ENCODE measurements around the gene KREMEN1. TPM values are rescaled to one million over a fixed set of nuclear protein-coding genes. Genes with fewer than 3 reads are reported as not detected.

Gene KREMEN1
- total and polyA plus RNA-seq, 10 of the 15 experiments (the other 5 are each of a cell fraction or from before 2014, with no cell fraction given) = 0.10 to 2.5 (median 0.20) TPM; not detected in 1

DNA sequence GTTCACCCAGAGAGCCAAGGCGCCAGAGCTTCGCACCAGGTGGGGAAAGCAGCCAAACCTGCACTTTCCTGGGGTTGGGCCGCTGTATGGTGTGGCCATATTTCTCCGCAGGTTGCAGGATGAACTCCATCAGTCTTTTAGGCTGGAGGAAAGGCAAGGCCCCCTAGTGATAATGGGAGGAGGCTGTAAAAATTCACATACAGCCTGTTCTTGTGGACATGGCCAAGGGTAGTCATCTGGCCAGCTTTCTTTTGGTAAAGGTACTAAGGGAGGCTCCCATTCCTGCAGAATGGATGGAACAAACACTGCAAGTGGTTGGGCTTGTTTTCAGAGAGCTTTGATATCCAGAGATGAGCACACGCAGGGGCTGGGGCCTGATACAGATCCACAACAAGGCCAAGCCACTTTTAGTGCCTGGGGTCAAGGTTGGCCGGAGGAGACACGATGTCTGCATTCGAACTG, 40.8 kb upstream of the KREMEN1 start:
- no peaks in the 10 kb centered on the region; a peak in 1 of 4 replicates for H3K36me3 ChIP-seq (ENCODE audit: control insufficient read depth in 2 of 2, insufficient read depth in 2 of 2, low read length in 1 of 2)
- H3K4me3 ChIP-seq = no peak overlapping the region
- POLR2A ChIA-PET = interaction anchor here (1.0 to 1.7 kb wide), 3 partner anchors 14 to 101 kb away, joined by 3 to 5 read pairs (median 3); no protein-coding TSS in a partner anchor
- no peak for FAIRE-seq
- no peak for ATAC-seq
- CTCF ChIA-PET = interaction anchor here (1.0 to 7.4 kb wide), 8 partner anchors 7 to 432 kb away, joined by 3 to 63 read pairs (median 4); no protein-coding TSS in a partner anchor
- SMC1A ChIA-PET (ENCODE audit: uncharacterized antibody, unreplicated experiment) = interaction anchor here (0.9 to 4.3 kb wide), 13 partner anchors 8 to 230 kb away, joined by 3 to 43 read pairs (median 6); no protein-coding TSS in a partner anchor
- in situ Hi-C loops (cut with MboI) (loop anchor here (25.0 kb wide), 1 partner anchor 995 kb away; no protein-coding TSS in a partner anchor), intact Hi-C loops (cut with micrococcal nuclease; ENCODE audit: unreplicated experiment) (loop anchor here (5.0 kb wide), 1 partner anchor 125 kb away; no protein-coding TSS in a partner anchor)
- 57% methylated on average over 8 of the region's 8 CpGs for WGBS (ENCODE audit: insufficient coverage, insufficient replicate concordance, low lambda C conversion rate, missing lambda C conversion rate)
- RAD21 ChIA-PET (ENCODE audit: unreplicated experiment) = interaction anchor here (0.6 to 3.1 kb wide), 11 partner anchors 8 to 176 kb away, joined by 3 to 21 read pairs (median 5); no protein-coding TSS in a partner anchor
- 0 out of 4 replicates have a peak, but pooled peaks cover 0 to 6% of the 10 kb centered on the region in 2 experiments for H3K27me3 ChIP-seq (replicated peaks in 1 of 2; ENCODE audit: control insufficient read depth in 2 of 2, insufficient read depth in 2 of 2, low read length in 1 of 2)
- peaks cover 3% of the 10 kb centered on the region; the same call in 1 of the 2 replicates for H4K20me1 ChIP-seq (ENCODE audit: control insufficient read depth, insufficient read depth)
- TF ChIP-seq RCOR1 (conservative IDR thresholded peaks at IDR 0.05; ENCODE audit: low read depth, low read length) = no peak
- TF ChIP-seq SPI1 (IDR thresholded peaks at IDR 0.05; ENCODE audit: borderline replicate concordance, insufficient read depth, low read depth, low read length) = no peak
- TF ChIP-seq, protein P1, sequence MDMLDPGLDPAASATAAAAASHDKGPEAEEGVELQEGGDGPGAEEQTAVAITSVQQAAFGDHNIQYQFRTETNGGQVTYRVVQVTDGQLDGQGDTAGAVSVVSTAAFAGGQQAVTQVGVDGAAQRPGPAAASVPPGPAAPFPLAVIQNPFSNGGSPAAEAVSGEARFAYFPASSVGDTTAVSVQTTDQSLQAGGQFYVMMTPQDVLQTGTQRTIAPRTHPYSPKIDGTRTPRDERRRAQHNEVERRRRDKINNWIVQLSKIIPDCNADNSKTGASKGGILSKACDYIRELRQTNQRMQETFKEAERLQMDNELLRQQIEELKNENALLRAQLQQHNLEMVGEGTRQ (IDR thresholded peaks at IDR 0.05; ENCODE audit: borderline replicate concordance, low read depth, low read length) = no peak
- no peak for TF ChIP-seq SP1 (IDR thresholded peaks at IDR 0.05; ENCODE audit: low read depth, low read length)
- TF ChIP-seq, protein P2, sequence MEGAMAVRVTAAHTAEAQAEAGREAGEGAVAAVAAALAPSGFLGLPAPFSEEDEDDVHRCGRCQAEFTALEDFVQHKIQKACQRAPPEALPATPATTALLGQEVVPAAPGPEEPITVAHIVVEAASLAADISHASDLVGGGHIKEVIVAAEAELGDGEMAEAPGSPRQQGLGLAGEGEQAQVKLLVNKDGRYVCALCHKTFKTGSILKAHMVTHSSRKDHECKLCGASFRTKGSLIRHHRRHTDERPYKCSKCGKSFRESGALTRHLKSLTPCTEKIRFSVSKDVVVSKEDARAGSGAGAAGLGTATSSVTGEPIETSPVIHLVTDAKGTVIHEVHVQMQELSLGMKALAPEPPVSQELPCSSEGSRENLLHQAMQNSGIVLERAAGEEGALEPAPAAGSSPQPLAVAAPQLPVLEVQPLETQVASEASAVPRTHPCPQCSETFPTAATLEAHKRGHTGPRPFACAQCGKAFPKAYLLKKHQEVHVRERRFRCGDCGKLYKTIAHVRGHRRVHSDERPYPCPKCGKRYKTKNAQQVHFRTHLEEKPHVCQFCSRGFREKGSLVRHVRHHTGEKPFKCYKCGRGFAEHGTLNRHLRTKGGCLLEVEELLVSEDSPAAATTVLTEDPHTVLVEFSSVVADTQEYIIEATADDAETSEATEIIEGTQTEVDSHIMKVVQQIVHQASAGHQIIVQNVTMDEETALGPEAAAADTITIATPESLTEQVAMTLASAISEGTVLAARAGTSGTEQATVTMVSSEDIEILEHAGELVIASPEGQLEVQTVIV (IDR thresholded peaks at IDR 0.05; ENCODE audit: borderline replicate concordance, partially characterized antibody) = no peak
- TF ChIP-seq POLR2AphosphoS5 (IDR thresholded peaks at IDR 0.05; ENCODE audit: low read length) = no peak
- TF ChIP-seq ESRRA (IDR thresholded peaks at IDR 0.05; ENCODE audit: low read length) = no peak
- no peak for TF ChIP-seq ZSCAN29 (IDR thresholded peaks at IDR 0.05)
- TF ChIP-seq EGR1 (IDR thresholded peaks at IDR 0.05; ENCODE audit: borderline replicate concordance in 1 of 2, low read depth in 2 of 2, low read length in 2 of 2) = no peak
- TF ChIP-seq POLR2A (IDR thresholded peaks at IDR 0.05; ENCODE audit: low read depth, low read length) = no peak
- no peak for TF ChIP-seq POLR2AphosphoS2 (IDR thresholded peaks at IDR 0.05; ENCODE audit: low read depth, low read length)
- TF ChIP-seq BCL11A (IDR thresholded peaks at IDR 0.05; ENCODE audit: low read depth, low read length) = no peak
- no peak for TF ChIP-seq BHLHE40 (IDR thresholded peaks at IDR 0.05; ENCODE audit: borderline replicate concordance in 1 of 2, low read depth in 2 of 2, low read length in 1 of 2)
- TF ChIP-seq POU2F2 (IDR thresholded peaks at IDR 0.05; ENCODE audit: borderline replicate concordance, low read depth, low read length) = no peak
- TF ChIP-seq, protein P3, sequence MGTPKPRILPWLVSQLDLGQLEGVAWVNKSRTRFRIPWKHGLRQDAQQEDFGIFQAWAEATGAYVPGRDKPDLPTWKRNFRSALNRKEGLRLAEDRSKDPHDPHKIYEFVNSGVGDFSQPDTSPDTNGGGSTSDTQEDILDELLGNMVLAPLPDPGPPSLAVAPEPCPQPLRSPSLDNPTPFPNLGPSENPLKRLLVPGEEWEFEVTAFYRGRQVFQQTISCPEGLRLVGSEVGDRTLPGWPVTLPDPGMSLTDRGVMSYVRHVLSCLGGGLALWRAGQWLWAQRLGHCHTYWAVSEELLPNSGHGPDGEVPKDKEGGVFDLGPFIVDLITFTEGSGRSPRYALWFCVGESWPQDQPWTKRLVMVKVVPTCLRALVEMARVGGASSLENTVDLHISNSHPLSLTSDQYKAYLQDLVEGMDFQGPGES (IDR thresholded peaks at IDR 0.05) = no peak
- DNase-seq (ENCODE audit: low read depth, low spot score) = no peak
- no peak overlapping the region for H3K9ac ChIP-seq (ENCODE audit: control insufficient read depth, insufficient read depth, low read length)
- BruUV-seq (replicated peaks) = no TSS peak
- no peak overlapping the region for H2AFZ ChIP-seq (ENCODE audit: control insufficient read depth, low read depth, low read length)
- no peak overlapping the region for H3K4me2 ChIP-seq (ENCODE audit: control insufficient read depth, insufficient read depth)
- no peaks in the 10 kb centered on the region for H3K4me1 ChIP-seq (ENCODE audit: control insufficient read depth, insufficient read depth, low read length)
- no peaks in the 10 kb centered on the region for H3K9me3 ChIP-seq (replicated peaks; ENCODE audit: control insufficient read depth, insufficient read depth, low read length)
- no peaks in the 10 kb centered on the region for H3K79me2 ChIP-seq (ENCODE audit: control insufficient read depth, insufficient read depth, low read length)
- no peak overlapping the region for H3K27ac ChIP-seq (ENCODE audit: control insufficient read depth, insufficient read depth)
